NCI-H146 treated with DMSO at 0.1 percent for 48 hours (cell line): ENCODE data around the gene CADM2.
A peak's percentile ranks its signal among the peaks of the same experiment; 100 is the strongest.
"Not testable (repeated sequence)": the region's sequence is repeated elsewhere in the genome, so short reads cannot be mapped to it uniquely, and the experiment has no call there.

ENCODE experiments used
- DNase-seq: peaks from one replicate; lab custom pipeline; 2025; ENCODE audit not compliant: unreplicated experiment; lab: John Stamatoyannopoulos, UW

Gene CADM2

DNA sequence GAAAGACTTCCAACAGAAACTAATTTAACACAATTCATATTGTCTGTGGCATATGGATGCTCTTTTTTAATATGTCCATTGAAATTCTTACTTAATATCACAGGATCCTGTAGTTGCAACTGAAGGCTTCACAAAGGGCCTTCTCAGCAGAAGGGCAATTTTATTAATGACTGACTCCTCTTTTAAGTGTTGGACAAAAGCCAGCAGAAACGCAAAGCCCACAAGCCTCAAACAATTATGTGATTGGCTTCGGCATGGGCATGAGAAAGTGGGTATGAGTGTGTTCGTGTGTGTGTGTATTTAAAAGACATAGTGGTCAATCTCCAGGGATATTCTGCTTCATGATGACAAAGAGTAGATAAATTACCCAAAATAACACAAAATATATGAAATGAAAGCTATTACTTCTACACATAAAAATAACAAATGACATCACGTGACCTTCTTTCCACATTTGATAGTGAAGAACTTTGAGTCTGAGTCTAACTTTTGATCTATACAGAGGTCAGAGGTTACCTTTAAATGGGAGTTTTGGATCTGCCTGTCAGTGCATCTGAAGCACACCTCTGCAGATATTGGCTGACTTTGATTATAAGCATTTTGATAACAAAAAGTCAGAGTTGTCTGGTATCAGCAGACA lies 496.9 kb downstream of the CADM2 start:
- peak; percentile 32 for DNase-seq

DNA sequence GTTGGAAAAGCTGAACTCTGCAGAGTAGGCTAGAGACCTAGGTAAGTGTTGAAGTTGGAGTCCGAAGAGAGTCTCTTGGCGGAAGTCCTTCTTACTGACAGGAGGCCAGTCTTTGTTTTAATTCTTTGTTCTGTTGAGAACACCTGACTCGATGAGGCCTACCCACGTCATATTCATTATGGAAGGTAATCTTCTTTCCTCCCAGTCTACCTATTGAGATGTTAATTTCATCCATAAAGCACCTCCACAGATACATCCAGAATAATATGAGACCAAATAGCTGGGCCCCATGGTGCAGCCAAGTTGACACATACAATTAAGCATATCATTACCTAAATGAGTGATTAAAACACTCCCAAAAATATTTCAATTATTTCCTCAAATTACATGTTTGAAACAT lies 515.5 kb downstream of the CADM2 start:
- DNase-seq: no peak

DNA sequence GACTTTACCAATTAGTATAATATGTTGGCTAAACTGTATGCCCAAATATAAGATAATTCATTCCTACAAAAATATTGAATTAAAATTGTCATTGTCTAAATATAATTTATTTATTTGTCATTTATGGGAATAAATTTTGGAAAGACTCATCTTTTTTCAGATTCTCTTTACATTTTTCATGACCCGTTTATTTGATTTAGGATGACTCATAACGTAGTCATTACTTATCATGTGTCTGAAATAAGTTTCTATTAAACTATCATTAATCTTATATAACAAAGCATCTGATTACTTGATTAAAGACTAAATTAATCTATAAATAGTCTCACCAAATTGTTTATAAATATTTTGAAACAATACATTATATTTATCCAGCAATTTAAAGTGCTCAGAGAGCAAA lies 516.6 kb downstream of the CADM2 start:
- DNase-seq: no peak

DNA sequence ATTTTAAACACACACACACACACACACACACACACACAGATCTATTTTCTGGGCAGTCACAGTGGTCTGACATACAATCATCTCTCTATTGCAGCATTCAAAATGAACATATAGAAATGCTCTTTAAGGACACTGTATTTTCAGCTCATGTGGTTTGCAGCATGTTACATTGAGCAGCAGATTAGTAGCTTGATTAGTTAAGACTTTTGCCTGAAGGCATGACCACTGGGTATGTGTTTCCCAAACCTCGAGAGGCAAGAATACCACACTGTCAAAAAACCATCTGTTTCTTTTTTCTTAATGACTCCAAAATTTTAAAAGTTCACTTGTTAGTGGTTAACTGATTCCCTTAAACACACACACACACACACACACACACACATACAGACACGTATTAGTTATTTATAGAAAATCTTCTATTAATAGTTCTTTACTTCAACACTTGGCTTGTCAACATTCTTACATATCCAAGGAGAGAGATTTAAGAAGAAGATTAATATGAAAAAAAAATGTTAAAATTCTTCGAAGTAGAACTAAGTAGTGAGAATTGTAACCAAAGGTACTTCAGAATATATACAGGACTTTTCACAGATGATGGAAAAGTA lies 518.2 kb downstream of the CADM2 start:
- no peak for DNase-seq

GRCh38 chr3:85481411-85482212 lies 522.8 kb downstream of the CADM2 start:
- DNase-seq: no peak

- no peak for DNase-seq
These were observed 523.4 kb downstream of the CADM2 start for GRCh38 chr3:85482213-85482490.

DNA sequence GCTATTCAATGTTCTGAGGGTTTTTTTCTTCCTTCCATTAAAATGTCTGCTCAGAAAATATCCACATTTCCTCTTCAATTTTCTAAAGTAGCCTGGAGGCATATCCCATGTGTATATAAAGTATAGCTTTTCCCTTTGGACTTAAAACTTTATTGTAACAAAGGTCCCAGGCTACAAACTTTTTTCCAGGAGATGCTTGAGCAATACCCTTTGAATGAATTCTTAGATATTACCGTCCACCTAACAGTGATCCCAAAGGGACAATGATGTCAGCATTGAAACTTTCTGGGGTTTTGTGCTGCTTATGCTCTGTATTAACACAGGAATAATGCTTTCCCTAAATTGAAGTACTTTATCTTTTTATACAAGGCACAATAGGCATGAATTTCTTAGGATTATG lies 525.2 kb downstream of the CADM2 start:
- DNase-seq: no peak

- DNase-seq: no peak
These were observed 528.6 kb downstream of the CADM2 start for GRCh38 chr3:85487375-85487774.

DNA sequence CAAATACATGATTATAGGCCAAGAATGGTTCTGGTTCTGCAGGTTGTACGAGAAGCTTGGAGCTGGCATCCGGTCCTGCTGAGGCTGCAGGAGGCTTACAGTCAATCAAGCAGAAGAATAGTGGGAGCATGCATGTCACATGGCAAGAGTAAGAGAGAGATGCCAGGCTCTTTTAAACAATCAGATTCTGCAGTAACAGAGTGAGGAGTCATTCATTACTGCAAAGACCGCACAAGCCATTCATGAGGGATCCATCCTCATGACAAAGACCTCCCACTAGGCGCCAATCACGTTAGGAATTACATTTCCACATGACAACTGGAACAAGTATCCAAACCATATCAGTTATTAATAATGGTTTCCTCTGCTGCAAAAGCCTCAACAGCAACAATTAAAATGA lies 536.8 kb downstream of the CADM2 start:
- DNase-seq: no peak

DNA sequence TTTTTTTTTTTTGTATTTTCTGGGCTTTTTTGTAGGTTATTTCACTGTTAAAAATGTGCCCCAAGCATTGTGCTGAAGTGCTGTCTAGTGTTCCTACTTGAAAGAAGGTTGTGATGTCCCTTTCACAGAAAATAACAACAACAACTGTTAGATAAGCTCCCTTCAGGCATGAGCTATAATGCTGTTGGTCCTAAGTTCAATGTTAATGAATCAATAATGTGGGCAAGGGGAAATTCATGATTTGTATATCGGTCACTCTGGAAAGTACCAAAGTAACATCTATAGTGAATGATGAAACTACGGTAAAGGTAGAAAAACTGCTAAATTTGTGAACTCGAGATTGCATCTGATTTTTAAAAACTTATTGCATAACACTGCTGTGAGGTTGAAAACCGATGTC lies 539.4 kb downstream of the CADM2 start:
- DNase-seq: no peak

DNA sequence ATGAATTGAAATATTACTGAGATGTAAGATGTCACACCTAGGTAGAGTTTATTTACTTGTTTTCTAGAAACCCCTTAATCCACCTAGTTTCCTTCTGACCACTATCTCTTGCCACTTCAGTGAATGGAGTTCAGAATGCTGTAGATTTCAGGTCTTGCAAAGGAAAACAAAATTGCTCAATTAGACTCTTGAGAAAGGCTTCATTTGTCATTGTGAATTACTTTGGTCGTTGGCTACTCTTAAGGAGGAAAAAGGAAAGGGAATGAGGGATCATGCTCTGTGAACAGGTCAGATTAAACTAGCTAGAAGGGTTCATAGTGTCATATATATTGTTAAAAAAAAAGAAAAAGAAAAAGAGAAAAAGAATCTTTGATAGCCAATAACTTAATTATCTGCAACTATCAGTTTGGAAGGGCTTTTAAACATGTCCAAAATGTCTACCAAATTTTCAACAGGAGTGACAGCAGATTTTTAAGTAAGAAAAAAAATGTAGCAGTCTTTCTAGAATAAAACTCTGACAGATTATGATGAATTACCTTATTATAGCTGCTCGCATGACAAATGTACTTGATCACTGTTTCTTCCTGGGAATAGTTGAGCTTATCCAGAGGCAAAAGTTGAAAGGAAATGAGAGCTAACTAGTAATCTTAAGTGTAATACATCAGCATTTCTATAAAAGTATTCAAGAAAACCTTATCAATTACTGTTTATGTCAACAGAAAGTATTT lies 543.5 kb downstream of the CADM2 start:
- DNase-seq: no peak

- DNase-seq: peak; percentile 78
These were observed 545.5 kb downstream of the CADM2 start for GRCh38 chr3:85504129-85504784.

- not testable (repeated sequence) for DNase-seq
These were observed 546.2 kb downstream of the CADM2 start for GRCh38 chr3:85504785-85505511.

GRCh38 chr3:85507052-85507451 lies 548.3 kb downstream of the CADM2 start:
- not testable (repeated sequence) for DNase-seq

GRCh38 chr3:85508659-85509058 lies 549.9 kb downstream of the CADM2 start:
- DNase-seq: no peak

DNA sequence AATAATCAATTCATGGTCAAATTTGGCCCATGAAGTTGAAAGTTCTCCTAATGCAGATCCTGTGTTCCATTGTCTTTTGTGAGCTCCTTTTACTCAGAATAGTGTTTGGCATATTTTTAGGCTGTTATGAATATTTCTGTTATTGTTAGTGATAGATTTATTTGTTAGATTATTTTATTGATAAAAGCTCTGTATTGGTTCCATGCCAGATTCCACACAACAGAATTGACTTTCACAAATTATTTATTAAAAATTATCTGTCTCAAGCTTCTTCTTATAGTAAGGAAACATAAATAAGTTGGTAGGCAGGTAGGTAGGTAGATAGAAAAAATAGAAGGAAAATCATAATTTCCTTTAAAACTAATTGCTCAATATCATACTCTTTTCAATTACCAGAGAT lies 557.4 kb downstream of the CADM2 start:
- no peak for DNase-seq

DNA sequence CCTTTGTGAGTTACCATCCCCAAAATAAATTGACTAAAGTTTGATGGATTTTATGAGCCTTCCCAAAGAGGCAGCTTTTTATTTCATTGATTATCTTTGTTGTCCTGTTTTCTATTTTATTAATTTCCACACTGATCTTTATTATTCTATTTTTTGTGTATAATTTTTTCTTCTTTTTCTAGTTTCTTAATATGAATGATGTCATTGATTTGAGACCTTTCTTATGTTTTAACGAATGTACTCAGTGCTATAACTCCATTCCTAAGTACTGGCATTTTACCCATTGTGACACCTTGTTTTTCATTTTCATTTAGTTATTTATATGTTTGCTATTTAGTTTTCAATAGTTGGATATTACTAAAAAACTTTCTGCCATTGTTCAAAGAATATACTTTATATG lies 565.3 kb downstream of the CADM2 start:
- DNase-seq: no peak

- no peak for DNase-seq
These were observed 566.5 kb downstream of the CADM2 start for GRCh38 chr3:85525264-85525663.

- no peak for DNase-seq
These were observed 574.8 kb downstream of the CADM2 start for GRCh38 chr3:85533586-85533985.

DNA sequence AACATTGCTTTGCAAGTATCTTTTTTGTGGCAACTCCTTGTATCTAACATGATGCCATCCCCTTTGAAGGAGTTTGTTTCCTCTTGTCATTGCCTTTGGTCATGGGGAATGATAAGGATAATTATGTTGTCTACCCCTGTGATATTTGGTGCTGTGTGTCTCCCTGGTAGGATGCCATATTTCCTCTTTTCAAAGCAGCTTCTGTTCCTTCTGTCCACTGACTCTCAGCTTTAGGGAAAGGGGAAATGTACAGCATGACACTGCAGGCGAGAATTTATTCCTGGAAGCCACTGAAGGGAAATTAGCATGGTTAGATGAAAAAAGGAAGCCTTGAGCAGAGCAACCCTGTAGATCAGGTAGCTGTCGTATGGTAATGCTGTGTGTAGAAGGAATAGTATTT lies 576.7 kb downstream of the CADM2 start:
- DNase-seq: no peak

DNA sequence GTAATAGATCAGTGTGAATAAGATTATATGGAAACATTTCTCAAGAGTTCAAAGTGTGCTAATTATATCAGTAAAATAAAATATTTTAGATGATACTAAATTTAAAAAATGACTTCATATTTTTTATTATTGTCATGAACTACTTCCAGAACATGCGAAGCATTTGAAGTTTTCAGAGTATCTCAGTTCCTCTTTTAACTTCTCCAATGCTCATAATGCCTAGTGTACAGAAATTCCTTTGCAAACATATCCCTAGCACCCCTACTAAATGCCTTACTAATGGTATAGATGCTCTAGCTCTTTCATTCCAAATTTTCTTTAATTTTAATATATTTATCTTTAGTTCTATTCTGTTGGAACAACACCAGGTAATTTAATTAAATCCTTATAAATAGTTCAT lies 580.4 kb downstream of the CADM2 start:
- no peak for DNase-seq
